Fibroblast of lung (primary cell): ENCODE measurements around the gene HTR3B.

Source experiments
- EZH2 ChIP-seq: IDR thresholded peaks from 2 replicates; pipeline ENCODE4 v1.5.1; 2012; ENCODE audit warnings: low read length, control low read depth, mild to moderate bottlenecking; ENCODE audit errors: missing control alignments
- TF ChIP-seq, protein P1 (sequence below), 2 donors: IDR thresholded peaks in 1 of 2; conservative IDR thresholded peaks in 1 of 2; 1 replicate in 1 of 2; 2 replicates in 1 of 2; pipeline ENCODE4 v1.5.1; 2011 to 2012; ENCODE audit warnings: low read length in 2 of 2, control low read depth in 1 of 2, inconsistent platforms in 1 of 2, low read depth in 1 of 2, mild to moderate bottlenecking in 1 of 2

DNA sequence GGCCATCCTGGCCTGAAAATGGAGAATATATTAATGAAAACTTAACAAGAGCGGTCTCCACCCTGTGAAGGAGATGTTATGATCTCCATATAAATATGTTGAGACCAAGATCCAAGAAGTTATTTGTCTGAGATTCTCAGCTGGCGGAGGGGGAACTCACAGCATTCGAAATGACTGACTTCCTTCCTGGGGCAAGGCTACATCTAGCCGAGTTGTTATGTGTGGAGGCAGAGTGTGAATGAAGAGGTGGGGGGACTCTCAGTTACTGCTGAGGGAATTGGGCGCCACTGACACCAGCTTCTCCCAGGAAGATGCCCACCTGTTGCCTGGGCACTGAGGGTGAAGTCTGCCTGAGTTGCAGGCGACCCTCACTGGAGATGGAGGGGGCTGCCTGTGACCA is 76.2 kb downstream of the HTR3B start:
- TF ChIP-seq, protein P1, sequence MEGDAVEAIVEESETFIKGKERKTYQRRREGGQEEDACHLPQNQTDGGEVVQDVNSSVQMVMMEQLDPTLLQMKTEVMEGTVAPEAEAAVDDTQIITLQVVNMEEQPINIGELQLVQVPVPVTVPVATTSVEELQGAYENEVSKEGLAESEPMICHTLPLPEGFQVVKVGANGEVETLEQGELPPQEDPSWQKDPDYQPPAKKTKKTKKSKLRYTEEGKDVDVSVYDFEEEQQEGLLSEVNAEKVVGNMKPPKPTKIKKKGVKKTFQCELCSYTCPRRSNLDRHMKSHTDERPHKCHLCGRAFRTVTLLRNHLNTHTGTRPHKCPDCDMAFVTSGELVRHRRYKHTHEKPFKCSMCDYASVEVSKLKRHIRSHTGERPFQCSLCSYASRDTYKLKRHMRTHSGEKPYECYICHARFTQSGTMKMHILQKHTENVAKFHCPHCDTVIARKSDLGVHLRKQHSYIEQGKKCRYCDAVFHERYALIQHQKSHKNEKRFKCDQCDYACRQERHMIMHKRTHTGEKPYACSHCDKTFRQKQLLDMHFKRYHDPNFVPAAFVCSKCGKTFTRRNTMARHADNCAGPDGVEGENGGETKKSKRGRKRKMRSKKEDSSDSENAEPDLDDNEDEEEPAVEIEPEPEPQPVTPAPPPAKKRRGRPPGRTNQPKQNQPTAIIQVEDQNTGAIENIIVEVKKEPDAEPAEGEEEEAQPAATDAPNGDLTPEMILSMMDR (conservative IDR thresholded peaks at IDR 0.05 in 1 of 2, IDR thresholded peaks at IDR 0.05 in 1 of 2; ENCODE audit: low read depth in 1 of 2, low read length in 2 of 2): no peak
- no peak for TF ChIP-seq EZH2
